Mucosa of descending colon (tissue), 3 donors: ENCODE results near the gene SCUBE1. TPM values are rescaled to one million over a fixed set of nuclear protein-coding genes. Genes with fewer than 3 reads are reported as not detected.
A peak's percentile ranks its signal among the peaks of the same experiment; 100 is the strongest.

Source experiments
- ATAC-seq: fragments of 200-7000 bp; cut with Tn5 transposase; one replicate; pipeline ENCODE4 v1.9.1; 2020; ENCODE audit warnings: mild to moderate bottlenecking, moderate library complexity
- DNase-seq, 3 donors: peaks; one replicate each; pipeline ENCODE4 v3.0.0-alpha.2; 2020
- H3K36me3 ChIP-seq: fragments of 200-600 bp; one replicate; pipeline ENCODE4 v1.8.0; 2021; ENCODE audit warnings: low read depth, mild to moderate bottlenecking
- H3K4me1 ChIP-seq: fragments of 200-600 bp; one replicate; pipeline ENCODE4 v1.8.0; 2021; ENCODE audit warnings: low read depth, mild to moderate bottlenecking
- H3K4me3 ChIP-seq: fragments of 200-600 bp; one replicate; pipeline ENCODE4 v1.8.0; 2021; ENCODE audit warnings: mild to moderate bottlenecking
- H3K9me3 ChIP-seq: fragments of 200-600 bp; one replicate; pipeline ENCODE4 v1.8.0; 2021; ENCODE audit warnings: mild to moderate bottlenecking
- intact Hi-C, 2 donors: fragments of 100-400 bp; cut with DNase I in 1 of 2; cut with micrococcal nuclease in 1 of 2; formaldehyde crosslinking; loops; one replicate each; pipeline versions ENCODE4 v1.11.0 to v1.11.1; 2022; cut with DNase I, micrococcal nuclease
- total RNA-seq, 3 donors: library from RNA; stranded (reverse); fragmentation: NEBNext Ultra II Directional in 2 of 3; extraction: Animal tissue kit (Norgen Biotek cat#: 25700) in 2 of 3; gene quantifications; one replicate each; pipeline versions ENCODE4 v1.2.1 to v1.2.4, GENCODE V29; 2021 to 2023
- TF ChIP-seq, protein P1 (sequence below): fragments of 200-600 bp; IDR thresholded peaks from one replicate; pipeline ENCODE4 v1.8.0; 2022; ENCODE audit warnings: antibody characterized with exemption, mild to moderate bottlenecking
- donor health status: DM: no; HTN: no; CAD: no; lungs with moderate emphysema.
- donor health status: DM: no; HTN: no; CAD: no.
- donor health status: DM: no; HTN: yes; CAD: no.

Gene SCUBE1
- total RNA-seq, 3 donors from 2014 or later, result 3.8 to 20.9 (median 4.7) TPM

DNA sequence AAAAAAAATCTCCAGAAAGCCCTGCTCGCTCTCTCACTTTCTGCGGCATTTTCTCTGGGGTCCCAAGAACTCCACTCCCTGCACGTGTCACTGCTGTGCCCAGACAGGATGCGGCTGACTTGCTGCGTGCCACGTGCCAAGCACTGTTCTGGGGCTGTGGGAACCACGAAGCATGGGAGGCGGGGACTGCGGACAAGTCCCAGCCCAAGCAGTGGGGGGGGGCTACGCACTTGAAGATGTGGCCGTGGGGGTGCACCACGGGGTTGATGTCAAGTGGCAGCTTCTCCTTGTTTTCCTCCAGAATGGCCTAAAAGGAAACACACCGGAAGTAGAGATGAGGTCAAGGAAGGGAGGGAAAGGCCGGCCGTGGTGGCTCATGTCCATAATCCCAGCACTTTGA is 167.1 kb downstream of the SCUBE1 start:
- TF ChIP-seq, protein P1, sequence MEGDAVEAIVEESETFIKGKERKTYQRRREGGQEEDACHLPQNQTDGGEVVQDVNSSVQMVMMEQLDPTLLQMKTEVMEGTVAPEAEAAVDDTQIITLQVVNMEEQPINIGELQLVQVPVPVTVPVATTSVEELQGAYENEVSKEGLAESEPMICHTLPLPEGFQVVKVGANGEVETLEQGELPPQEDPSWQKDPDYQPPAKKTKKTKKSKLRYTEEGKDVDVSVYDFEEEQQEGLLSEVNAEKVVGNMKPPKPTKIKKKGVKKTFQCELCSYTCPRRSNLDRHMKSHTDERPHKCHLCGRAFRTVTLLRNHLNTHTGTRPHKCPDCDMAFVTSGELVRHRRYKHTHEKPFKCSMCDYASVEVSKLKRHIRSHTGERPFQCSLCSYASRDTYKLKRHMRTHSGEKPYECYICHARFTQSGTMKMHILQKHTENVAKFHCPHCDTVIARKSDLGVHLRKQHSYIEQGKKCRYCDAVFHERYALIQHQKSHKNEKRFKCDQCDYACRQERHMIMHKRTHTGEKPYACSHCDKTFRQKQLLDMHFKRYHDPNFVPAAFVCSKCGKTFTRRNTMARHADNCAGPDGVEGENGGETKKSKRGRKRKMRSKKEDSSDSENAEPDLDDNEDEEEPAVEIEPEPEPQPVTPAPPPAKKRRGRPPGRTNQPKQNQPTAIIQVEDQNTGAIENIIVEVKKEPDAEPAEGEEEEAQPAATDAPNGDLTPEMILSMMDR, result no peak
- intact Hi-C loops, result no loop called here

DNA sequence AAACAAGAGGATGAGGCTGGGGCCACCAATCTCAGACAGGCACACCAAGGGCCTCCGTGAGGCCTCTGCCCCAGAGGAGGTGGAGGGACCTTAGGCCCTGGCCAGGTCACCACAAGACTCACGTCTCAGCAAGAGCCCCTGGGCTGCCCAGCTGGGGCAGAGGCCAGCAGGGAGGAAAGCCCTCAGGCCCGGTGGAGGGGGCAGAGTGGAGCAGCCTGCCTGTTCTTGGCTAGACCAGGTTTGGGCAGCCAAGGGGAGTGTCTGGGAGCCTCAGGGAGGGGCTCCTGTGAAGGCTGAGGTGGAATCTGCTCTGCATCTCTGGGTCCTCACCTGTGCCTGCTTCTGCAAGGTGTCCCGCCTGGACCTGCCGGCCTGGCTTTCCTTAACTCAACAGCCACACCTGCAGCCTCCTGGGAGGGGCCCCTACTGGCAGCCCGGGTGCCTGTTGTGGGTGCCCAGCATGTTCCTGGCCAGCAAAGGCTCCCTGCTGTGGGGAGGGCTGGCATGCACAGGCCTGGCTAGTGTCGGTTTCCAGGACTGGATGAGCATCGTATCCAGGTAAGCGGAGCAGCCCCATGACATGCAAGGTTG is 168.1 kb downstream of the SCUBE1 start:
- DNase-seq, result peak in 2 of 3 donors; percentile 36 to 46
- Histone ChIP-seq H3K9me3 (no peaks in the 10 kb centered on the region), H3K36me3 (no peaks in the 10 kb centered on the region), H3K4me3 (no peak overlapping the region), H3K4me1 (peaks cover 4% of the 10 kb centered on the region)
- no peak for ATAC-seq
- intact Hi-C loops, result no loop called here
- TF ChIP-seq, protein P1, result no peak

More for the DNA sequence above, 167.1 kb downstream of the SCUBE1 start:
- Histone ChIP-seq H3K4me1 (no peaks in the 10 kb centered on the region), H3K36me3 (no peaks in the 10 kb centered on the region), H3K9me3 (no peaks in the 10 kb centered on the region), H3K4me3 (no peak overlapping the region)
- DNase-seq (peak in 2 of 3 donors; percentile 20 to 42), ATAC-seq (no peak)

DNA sequence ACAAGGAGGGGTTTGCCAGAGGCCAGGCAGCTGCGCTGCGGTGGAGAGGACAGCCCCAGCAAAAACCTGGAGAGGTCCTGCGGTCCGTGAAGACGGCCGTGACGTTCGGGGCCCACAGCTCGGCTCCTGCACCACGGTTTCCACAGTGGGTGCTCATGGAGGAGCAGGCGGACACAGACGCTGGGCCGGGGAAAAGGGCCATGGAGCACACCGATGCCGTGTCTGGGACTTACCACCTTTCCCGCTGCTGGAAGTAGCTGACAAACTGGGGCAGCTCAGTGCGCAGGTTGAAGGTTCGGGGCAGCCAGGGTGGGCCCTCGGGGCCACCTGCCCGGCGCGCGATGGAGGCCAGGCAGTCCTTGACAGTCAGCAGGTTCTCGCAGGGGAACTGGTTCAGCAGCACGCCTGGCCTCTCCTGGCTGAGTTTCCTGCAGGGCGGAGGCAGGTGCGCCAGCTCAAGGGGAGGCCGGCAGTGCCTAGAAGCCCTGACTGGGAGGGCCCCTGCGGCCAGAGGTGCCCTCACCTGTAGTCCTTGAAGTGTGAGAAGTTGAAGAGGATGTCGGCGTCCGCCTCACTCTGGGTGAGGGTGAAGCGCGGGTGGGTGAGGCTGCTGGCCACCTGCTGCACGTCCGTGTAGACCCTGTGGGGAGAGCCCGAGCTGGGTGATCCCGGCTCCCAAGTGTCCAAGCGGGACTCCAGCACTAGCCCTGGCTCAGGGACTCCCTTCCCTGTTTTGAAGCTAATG is 169.0 kb downstream of the SCUBE1 start:
- no peaks in the 10 kb centered on the region for H3K9me3 ChIP-seq
- TF ChIP-seq, protein P1, result no peak
- intact Hi-C loops, result no loop called here
- no peak for ATAC-seq
- H3K4me1 ChIP-seq, result peaks cover 11% of the 10 kb centered on the region
- H3K36me3 ChIP-seq, result no peaks in the 10 kb centered on the region
- H3K4me3 ChIP-seq, result no peak overlapping the region
- peak in 1 of 3 donors; percentile 49 for DNase-seq

DNA sequence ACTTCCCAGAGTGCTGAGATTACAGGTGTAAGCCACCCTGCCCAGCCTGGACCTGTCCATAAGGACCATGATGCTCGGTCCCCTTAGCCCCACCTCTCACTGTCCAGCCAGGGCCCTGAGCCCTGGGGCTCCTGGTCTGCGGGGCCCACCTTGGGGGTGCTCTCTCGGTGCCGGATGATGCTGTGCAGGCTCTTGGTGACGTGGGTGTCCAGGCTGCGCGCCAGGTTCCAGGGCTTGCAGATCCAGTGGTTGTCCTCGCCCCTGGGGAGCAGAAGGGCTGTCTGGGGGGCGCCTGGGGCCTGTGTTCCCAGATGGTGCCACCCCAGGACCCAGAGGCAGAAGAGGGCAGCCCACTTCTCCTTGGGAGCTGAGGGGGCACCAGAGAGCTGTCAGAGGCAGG is 169.6 kb downstream of the SCUBE1 start:
- H3K36me3 ChIP-seq, result no peaks in the 10 kb centered on the region
- intact Hi-C loops, result no loop called here
- peaks cover 12% of the 10 kb centered on the region for H3K4me1 ChIP-seq
- DNase-seq (peak in 2 of 3 donors; percentile 28 to 46), ATAC-seq (no peak)
- H3K4me3 ChIP-seq, result no peak overlapping the region
- H3K9me3 ChIP-seq, result no peaks in the 10 kb centered on the region
- TF ChIP-seq, protein P1, result no peak

DNA sequence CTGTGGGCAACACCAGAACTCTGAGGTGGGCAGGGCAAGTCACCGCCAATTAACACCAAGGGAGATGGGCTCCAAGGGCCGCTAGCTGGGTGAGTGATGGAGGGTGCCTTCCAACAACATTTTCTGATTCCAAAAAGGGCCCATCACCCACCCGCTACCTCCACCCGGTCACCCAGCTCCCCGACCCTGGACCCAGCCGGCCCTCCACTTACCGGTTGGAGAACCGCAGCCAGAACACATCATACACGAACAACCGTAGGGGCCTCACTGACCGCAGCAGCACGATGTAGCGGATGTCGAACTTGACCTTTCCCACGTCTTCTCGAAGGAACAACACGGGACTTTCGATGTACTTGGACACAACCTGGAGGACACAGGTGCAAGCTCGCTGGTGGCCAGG is 171.0 kb downstream of the SCUBE1 start:
- TF ChIP-seq, protein P1, result no peak
- DNase-seq (peak in 1 of 3 donors; percentile 51), ATAC-seq (no peak)
- intact Hi-C loops, result no loop called here
- Histone ChIP-seq H3K4me3 (no peak overlapping the region), H3K36me3 (peaks cover 5% of the 10 kb centered on the region), H3K9me3 (no peaks in the 10 kb centered on the region), H3K4me1 (peaks cover 12% of the 10 kb centered on the region)
